B cell (primary cell): ENCODE results near the gene HCN4. TPM values are rescaled to one million over a fixed set of nuclear protein-coding genes. Genes with fewer than 3 reads are reported as not detected.

Experiments
- ATAC-seq: fragments of 200-7000 bp; cut with Tn5 transposase; one replicate; pipeline ENCODE4 v1.10.0; 2021; ENCODE audit warnings: low read depth, mild to moderate bottlenecking, moderate number of reproducible peaks, moderate library complexity
- CTCF ChIA-PET: fragments of 350-600 bp; sonication (Branson Sonifier 250); formaldehyde crosslinking; loops from one replicate; lab custom pipeline; 2021; ENCODE audit warnings: antibody characterized with exemption, inconsistent platforms; lab: Charles Lee
- POLR2A ChIA-PET: fragments of 350-600 bp; sonication (Branson Sonifier 250); formaldehyde crosslinking; loops from one replicate; lab custom pipeline; 2021; ENCODE audit warnings: antibody characterized with exemption; lab: Charles Lee
- DNase-seq: peaks from one replicate; pipeline ENCODE4 v3.0.0; 2013
- H2AFZ ChIP-seq: 2 replicates; pipeline ENCODE4 v1.6.1; 2012; ENCODE audit warnings: mild to moderate bottlenecking, low read depth, low read length; ENCODE audit not compliant: insufficient read depth, poor library complexity, severe bottlenecking
- H3K27ac ChIP-seq, 2 donors: 1 replicate in 1 of 2; 2 replicates in 1 of 2; pipeline ENCODE4 v1.5.1; 2012 to 2013; ENCODE audit warnings: low read length in 2 of 2, mild to moderate bottlenecking in 2 of 2, moderate library complexity in 1 of 2
- H3K27me3 ChIP-seq, 4 experiments: fragments of 200-600 bp in 1 of 4; sonication (generic) in 1 of 4; replicated peaks in 1 of 4; 1 replicate in 2 of 4; 2 replicates in 2 of 4; pipeline versions ENCODE4 v1.6.1 to v1.7.0; 2013 to 2016; ENCODE audit warnings: low read length in 3 of 4, mild to moderate bottlenecking in 2 of 4, mixed read lengths in 1 of 4, moderate library complexity in 1 of 4; ENCODE audit not compliant: insufficient read depth in 4 of 4, control insufficient read depth in 3 of 4; ENCODE audit errors: control extremely low read depth in 1 of 4
- H3K36me3 ChIP-seq, 2 experiments: replicated peaks in 1 of 2; 1 replicate in 1 of 2; 2 replicates in 1 of 2; pipeline versions ENCODE4 v1.6.1 to v1.7.1; 2013; ENCODE audit warnings: low read length in 1 of 2; ENCODE audit not compliant: insufficient read depth in 2 of 2, control insufficient read depth in 1 of 2; ENCODE audit errors: control extremely low read depth in 1 of 2, extremely low read depth in 1 of 2
- H3K4me1 ChIP-seq, 2 donors: fragments of 200-600 bp in 1 of 2; sonication (generic) in 1 of 2; 1 replicate in 1 of 2; 2 replicates in 1 of 2; pipeline versions ENCODE4 v1.5.1 to v1.6.1; 2013 to 2017; ENCODE audit warnings: low read length in 2 of 2; ENCODE audit not compliant: control insufficient read depth in 2 of 2, insufficient read depth in 2 of 2
- H3K4me2 ChIP-seq: replicated peaks from 2 replicates; pipeline ENCODE3; 2012; ENCODE audit warnings: mild to moderate bottlenecking, low read depth, low read length; ENCODE audit not compliant: poor library complexity, severe bottlenecking
- H3K4me3 ChIP-seq, 5 experiments: fragments of 200-600 bp in 1 of 5; sonication (generic) in 1 of 5; 1 replicate in 3 of 5; 2 replicates in 2 of 5; pipeline versions ENCODE4 v1.5.1 to v1.7.0; 2011 to 2016; ENCODE audit warnings: low read length in 4 of 5, mild to moderate bottlenecking in 4 of 5, low read depth in 2 of 5, control low read depth in 1 of 5, moderate library complexity in 1 of 5; ENCODE audit not compliant: insufficient read depth in 1 of 5; ENCODE audit errors: control extremely low read depth in 1 of 5, extremely low read depth in 1 of 5
- H3K79me2 ChIP-seq: fragments of 200-600 bp; sonication (generic); one replicate; pipeline ENCODE4 v1.6.0; 2016; ENCODE audit warnings: low read length; ENCODE audit not compliant: control insufficient read depth, insufficient read depth
- H3K9ac ChIP-seq: fragments of 200-600 bp; sonication (generic); 2 replicates; pipeline ENCODE4 v1.6.1; 2017; ENCODE audit warnings: mild to moderate bottlenecking, low read length, moderate library complexity
- H3K9me3 ChIP-seq, 3 donors: one replicate each; pipeline versions ENCODE4 v1.6.1 to v1.7.1; 2013; ENCODE audit warnings: low read length in 2 of 3; ENCODE audit not compliant: control insufficient read depth in 2 of 3, insufficient read depth in 1 of 3; ENCODE audit errors: control extremely low read depth in 1 of 3
- H4K20me1 ChIP-seq: 2 replicates; pipeline ENCODE4 v1.6.0; 2012; ENCODE audit warnings: mild to moderate bottlenecking, low read length; ENCODE audit not compliant: insufficient read depth, control insufficient read depth, poor library complexity, severe bottlenecking
- H3K27ac Mint-ChIP-seq: one replicate; pipeline ENCODE4 v1.8.0; 2021; ENCODE audit warnings: mixed read lengths
- H3K27me3 Mint-ChIP-seq: one replicate; pipeline ENCODE4 v1.8.0; 2021; ENCODE audit warnings: mixed read lengths
- H3K4me1 Mint-ChIP-seq: one replicate; pipeline ENCODE4 v1.8.0; 2021; ENCODE audit warnings: mixed read lengths
- H3K4me3 Mint-ChIP-seq: one replicate; pipeline ENCODE4 v1.8.0; 2021; ENCODE audit warnings: mixed read lengths
- H3K9me3 Mint-ChIP-seq: one replicate; pipeline ENCODE4 v1.8.0; 2022; ENCODE audit warnings: mixed read lengths; ENCODE audit not compliant: insufficient read depth
- EZH2 ChIP-seq: IDR thresholded peaks from 2 replicates; pipeline ENCODE4 v1.6.1; 2012; ENCODE audit warnings: borderline replicate concordance, low read depth, mild to moderate bottlenecking, moderate library complexity, low read length; ENCODE audit not compliant: insufficient read depth, poor library complexity, severe bottlenecking
- WGBS: methylation state at CpG from one replicate; pipeline ENCODE4 v1.1.5; 2013; ENCODE audit warnings: missing lambda C conversion rate; ENCODE audit not compliant: insufficient coverage; 5-methylcytosine and 5-hydroxymethylcytosine counted together
- intact Hi-C: fragments of 100-400 bp; cut with micrococcal nuclease; formaldehyde crosslinking; loops from one replicate; pipeline ENCODE4 v1.10.0; 2022
- polyA plus RNA-seq: library from polyadenylated mRNA; depleted of rRNA; stranded (reverse); fragments of >200 nt; gene quantifications from 2 replicates; pipeline ENCODE4 v1.2.3, GENCODE V29; 2012
- total RNA-seq, 2 donors: library from RNA; stranded (reverse); fragments of 120-200 nt in 1 of 2; gene quantifications; 1 replicate in 1 of 2; 2 replicates in 1 of 2; pipeline versions ENCODE4 v1.2.3 to v1.2.4, GENCODE V29; 2013 to 2022
- TF ChIP-seq, protein P1 (sequence below): fragments of 200-600 bp; IDR thresholded peaks from one replicate; pipeline ENCODE4 v1.8.0; 2022; ENCODE audit warnings: antibody characterized with exemption, mild to moderate bottlenecking

The HCN4 gene
- total and polyA plus RNA-seq, 2 donors (not counting 1 experiment from before 2014, with no cell fraction given), result not detected

DNA sequence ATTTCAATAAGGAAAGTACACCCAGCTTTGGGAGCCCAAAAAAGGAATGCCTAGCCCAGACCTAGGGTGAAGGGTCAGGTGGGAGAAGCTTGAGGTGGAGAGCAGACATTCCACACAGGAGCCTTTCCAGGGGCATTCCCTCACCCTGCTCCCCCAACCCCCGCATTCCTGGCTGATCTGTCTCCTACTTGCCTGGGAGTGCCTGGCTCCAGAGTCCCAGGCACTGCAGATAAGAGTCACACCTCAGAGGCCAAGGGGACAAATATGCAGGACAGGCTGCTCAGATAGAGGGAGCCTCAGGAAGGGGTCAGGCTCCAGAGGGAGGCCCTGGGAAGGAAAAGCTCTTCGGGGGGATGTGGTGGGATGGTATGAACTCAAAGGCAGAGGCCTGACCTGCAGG lies 20.8 kb upstream of the HCN4 start:
- H3K4me1 ChIP-seq, result no peaks in the 10 kb centered on the region
- H3K27me3 ChIP-seq, result peaks cover 0 to 2% (median 0%) of the 10 kb centered on the region in 4 experiments
- no CpG with 5 or more reads among the region's 2 CpGs for WGBS
- H2AFZ ChIP-seq, result no peak overlapping the region
- no peak for ATAC-seq
- no peak overlapping the region for H3K27ac ChIP-seq
- no peaks in the 10 kb centered on the region for H3K36me3 ChIP-seq
- no peak overlapping the region for H3K9ac ChIP-seq
- no peak for DNase-seq
- no peaks in the 10 kb centered on the region for H3K9me3 ChIP-seq
- Mint-ChIP-seq H3K27me3 (peaks cover 30% of the 10 kb centered on the region), H3K4me1 (no peaks in the 10 kb centered on the region), H3K27ac (no peak overlapping the region), H3K4me3 (no peak overlapping the region), H3K9me3 (no peaks in the 10 kb centered on the region)
- H4K20me1 ChIP-seq, result no peaks in the 10 kb centered on the region
- H3K4me2 ChIP-seq, result no peak overlapping the region
- CTCF ChIA-PET, result no interaction called here
- intact Hi-C loops, result no loop called here
- no peaks in the 10 kb centered on the region for H3K79me2 ChIP-seq
- H3K4me3 ChIP-seq, result no peak overlapping the region
- POLR2A ChIA-PET, result no interaction called here
- no peak for TF ChIP-seq EZH2
- TF ChIP-seq, protein P1, sequence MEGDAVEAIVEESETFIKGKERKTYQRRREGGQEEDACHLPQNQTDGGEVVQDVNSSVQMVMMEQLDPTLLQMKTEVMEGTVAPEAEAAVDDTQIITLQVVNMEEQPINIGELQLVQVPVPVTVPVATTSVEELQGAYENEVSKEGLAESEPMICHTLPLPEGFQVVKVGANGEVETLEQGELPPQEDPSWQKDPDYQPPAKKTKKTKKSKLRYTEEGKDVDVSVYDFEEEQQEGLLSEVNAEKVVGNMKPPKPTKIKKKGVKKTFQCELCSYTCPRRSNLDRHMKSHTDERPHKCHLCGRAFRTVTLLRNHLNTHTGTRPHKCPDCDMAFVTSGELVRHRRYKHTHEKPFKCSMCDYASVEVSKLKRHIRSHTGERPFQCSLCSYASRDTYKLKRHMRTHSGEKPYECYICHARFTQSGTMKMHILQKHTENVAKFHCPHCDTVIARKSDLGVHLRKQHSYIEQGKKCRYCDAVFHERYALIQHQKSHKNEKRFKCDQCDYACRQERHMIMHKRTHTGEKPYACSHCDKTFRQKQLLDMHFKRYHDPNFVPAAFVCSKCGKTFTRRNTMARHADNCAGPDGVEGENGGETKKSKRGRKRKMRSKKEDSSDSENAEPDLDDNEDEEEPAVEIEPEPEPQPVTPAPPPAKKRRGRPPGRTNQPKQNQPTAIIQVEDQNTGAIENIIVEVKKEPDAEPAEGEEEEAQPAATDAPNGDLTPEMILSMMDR, result no peak

DNA sequence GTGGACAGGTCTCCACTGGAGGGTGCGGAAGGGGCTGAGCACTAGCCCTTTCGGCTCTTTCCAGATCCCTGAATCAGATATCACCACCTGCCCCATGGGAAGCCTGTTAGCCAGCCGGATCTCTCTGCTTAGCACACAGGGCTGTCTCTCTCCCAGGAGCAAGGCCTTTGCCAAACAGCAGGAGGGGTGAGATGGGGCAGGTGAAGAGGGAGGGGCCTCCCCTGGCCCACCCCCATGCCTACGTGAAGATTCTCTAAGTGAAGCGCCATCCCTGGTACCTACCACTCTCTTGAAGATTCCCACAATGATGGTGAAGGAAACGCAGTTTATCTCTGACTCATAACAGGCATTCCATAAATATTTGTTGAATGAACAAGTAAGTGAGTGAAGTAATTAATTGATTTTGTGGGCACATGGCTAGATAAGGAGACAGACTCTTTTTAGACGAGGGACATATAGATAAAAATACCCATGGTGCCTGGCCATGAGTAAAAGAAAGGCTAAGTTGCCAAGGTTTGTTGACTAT lies 19.6 kb upstream of the HCN4 start:
- no peak overlapping the region for H3K27ac ChIP-seq
- no peaks in the 10 kb centered on the region for H3K9me3 ChIP-seq
- intact Hi-C loops, result no loop called here
- no peak overlapping the region for H3K4me3 ChIP-seq
- no peaks in the 10 kb centered on the region for H3K4me1 Mint-ChIP-seq
- POLR2A ChIA-PET, result no interaction called here
- CTCF ChIA-PET, result no interaction called here
- peaks cover 35% of the 10 kb centered on the region for H3K27me3 Mint-ChIP-seq
- no peak for ATAC-seq
- 100% methylated on average over 1 of the region's 7 CpGs for WGBS
- no peak overlapping the region for H2AFZ ChIP-seq
- no peaks in the 10 kb centered on the region for H4K20me1 ChIP-seq
- no peak for DNase-seq
- no peak overlapping the region for H3K9ac ChIP-seq
- H3K79me2 ChIP-seq, result no peaks in the 10 kb centered on the region
- H3K4me1 ChIP-seq, result no peaks in the 10 kb centered on the region
- no peaks in the 10 kb centered on the region for H3K9me3 Mint-ChIP-seq
- no peaks in the 10 kb centered on the region for H3K36me3 ChIP-seq
- no peak overlapping the region for H3K27ac Mint-ChIP-seq
- no peak for TF ChIP-seq EZH2
- TF ChIP-seq, protein P1, result no peak
- no peak overlapping the region for H3K4me3 Mint-ChIP-seq
- no peak overlapping the region for H3K4me2 ChIP-seq
- peaks cover 0 to 2% (median 0%) of the 10 kb centered on the region in 4 experiments for H3K27me3 ChIP-seq
